WTC11 (cell line): Measurements from ENCODE around the gene SLC25A53. TPM values are rescaled to one million over a fixed set of nuclear protein-coding genes. Genes with fewer than 3 reads are reported as not detected.

Experiments used
- ATAC-seq: fragments of 200-7000 bp; cut with Tn5 transposase; 2 replicates; pipeline ENCODE4 v1.10.0; 2021; ENCODE audit warnings: mild to moderate bottlenecking, moderate library complexity
- CTCF ChIA-PET: fragments of 300-600 bp; sonication (Branson Sonifier 250); formaldehyde crosslinking; loops from one replicate; lab custom pipeline; 2021; ENCODE audit warnings: antibody characterized with exemption; lab: Charles Lee
- POLR2A ChIA-PET: fragments of 350-600 bp; sonication (Branson Sonifier 250); formaldehyde crosslinking; loops from one replicate; lab custom pipeline; 2021; ENCODE audit warnings: antibody characterized with exemption; lab: Charles Lee
- DNase-seq: peaks from one replicate; pipeline ENCODE4 v3.0.0; 2021; ENCODE audit warnings: low spot score
- H3K27ac Mint-ChIP-seq: 2 replicates; pipeline ENCODE4 v1.8.0; 2021; ENCODE audit warnings: mixed read lengths
- H3K27me3 Mint-ChIP-seq: 2 replicates; pipeline ENCODE4 v1.8.0; 2021; ENCODE audit warnings: low read depth, mild to moderate bottlenecking, moderate library complexity, mixed read lengths
- H3K36me3 Mint-ChIP-seq: 2 replicates; pipeline ENCODE4 v1.8.0; 2021; ENCODE audit warnings: mixed read lengths
- H3K4me1 Mint-ChIP-seq: 2 replicates; pipeline ENCODE4 v1.8.0; 2022; ENCODE audit warnings: mixed read lengths
- H3K4me3 Mint-ChIP-seq: 2 replicates; pipeline ENCODE4 v1.8.0; 2021; ENCODE audit warnings: mild to moderate bottlenecking, moderate library complexity, mixed read lengths
- H3K9me3 Mint-ChIP-seq: 2 replicates; pipeline ENCODE4 v1.8.0; 2021; ENCODE audit warnings: mixed read lengths
- ARID4B ChIP-seq: sonication (generic); formaldehyde crosslinking; IDR thresholded peaks from 2 replicates; pipeline ENCODE4 v1.8.0; 2023; ENCODE audit warnings: missing genetic modification reagents, mild to moderate bottlenecking, borderline replicate concordance
- ATF2 ChIP-seq: sonication (generic); formaldehyde crosslinking; IDR thresholded peaks from 2 replicates; pipeline ENCODE4 v1.8.1; 2022; ENCODE audit warnings: low read depth, missing genetic modification reagents, borderline replicate concordance
- CREB1 ChIP-seq: sonication (generic); formaldehyde crosslinking; IDR thresholded peaks from 2 replicates; pipeline ENCODE4 v1.8.0; 2023; ENCODE audit warnings: mild to moderate bottlenecking, missing genetic modification reagents
- EMX1 ChIP-seq: fragments of 250-450 bp; sonication (Bioruptor Pico); IDR thresholded peaks from 2 replicates; pipeline ENCODE4 v1.8.0; 2021; ENCODE audit warnings: mild to moderate bottlenecking
- ESRRA ChIP-seq: sonication (generic); formaldehyde crosslinking; IDR thresholded peaks from 2 replicates; pipeline ENCODE4 v1.8.1; 2022; ENCODE audit warnings: mild to moderate bottlenecking, missing genetic modification reagents, borderline replicate concordance
- FOXP4 ChIP-seq: sonication (generic); formaldehyde crosslinking; IDR thresholded peaks from 2 replicates; pipeline ENCODE4 v1.8.0; 2022; ENCODE audit warnings: mild to moderate bottlenecking, missing genetic modification reagents
- GABPB1 ChIP-seq: sonication (generic); formaldehyde crosslinking; IDR thresholded peaks from 2 replicates; pipeline ENCODE4 v1.8.1; 2023; ENCODE audit warnings: mild to moderate bottlenecking, missing genetic modification reagents
- MYBL2 ChIP-seq: sonication (generic); formaldehyde crosslinking; IDR thresholded peaks from 2 replicates; pipeline ENCODE4 v1.8.1; 2023; ENCODE audit warnings: mild to moderate bottlenecking, moderate library complexity, missing genetic modification reagents
- OVOL2 ChIP-seq: fragments of 250-450 bp; sonication (Bioruptor Pico); IDR thresholded peaks from 2 replicates; pipeline ENCODE4 v1.9.0; 2021; ENCODE audit warnings: mild to moderate bottlenecking, borderline replicate concordance
- PREB ChIP-seq: sonication (generic); formaldehyde crosslinking; IDR thresholded peaks from 2 replicates; pipeline ENCODE4 v1.8.1; 2022; ENCODE audit warnings: mild to moderate bottlenecking, missing genetic modification reagents, moderate library complexity, borderline replicate concordance
- SMAD3 ChIP-seq: sonication (generic); formaldehyde crosslinking; IDR thresholded peaks from 2 replicates; pipeline ENCODE4 v1.8.0; 2022; ENCODE audit warnings: missing genetic modification reagents, mild to moderate bottlenecking, borderline replicate concordance
- SMAD4 ChIP-seq: sonication (generic); formaldehyde crosslinking; IDR thresholded peaks from 2 replicates; pipeline ENCODE4 v1.8.0; 2022; ENCODE audit warnings: mild to moderate bottlenecking, missing genetic modification reagents
- SOX15 ChIP-seq: fragments of 250-450 bp; sonication (Bioruptor Pico); IDR thresholded peaks from 2 replicates; pipeline ENCODE4 v1.9.0; 2021; ENCODE audit warnings: mild to moderate bottlenecking
- USF2 ChIP-seq: sonication (generic); formaldehyde crosslinking; IDR thresholded peaks from 2 replicates; pipeline ENCODE4 v1.8.1; 2023; ENCODE audit warnings: mild to moderate bottlenecking, missing genetic modification reagents, moderate library complexity
- ZBTB43 ChIP-seq: sonication (generic); formaldehyde crosslinking; IDR thresholded peaks from 2 replicates; pipeline ENCODE4 v1.8.1; 2023; ENCODE audit warnings: mild to moderate bottlenecking, missing genetic modification reagents
- ZNF138 ChIP-seq: sonication (generic); formaldehyde crosslinking; conservative IDR thresholded peaks from 2 replicates; pipeline ENCODE4 v1.8.1; 2022; ENCODE audit warnings: mild to moderate bottlenecking, moderate library complexity, missing genetic modification reagents
- ZNF396 ChIP-seq: fragments of 250-450 bp; sonication (Bioruptor Pico); IDR thresholded peaks from 2 replicates; pipeline ENCODE4 v1.8.0; 2021; ENCODE audit warnings: mild to moderate bottlenecking, moderate library complexity, borderline replicate concordance
- ZNF416 ChIP-seq: fragments of 250-450 bp; sonication (Bioruptor Pico); IDR thresholded peaks from 2 replicates; pipeline ENCODE4 v1.9.0; 2021; ENCODE audit warnings: mild to moderate bottlenecking, inconsistent platforms
- ZNF512 ChIP-seq: sonication (generic); formaldehyde crosslinking; IDR thresholded peaks from 2 replicates; pipeline ENCODE4 v1.8.1; 2022; ENCODE audit warnings: missing genetic modification reagents, borderline replicate concordance
- total RNA-seq: library from RNA; stranded (reverse); gene quantifications from 3 replicates; pipeline ENCODE4 v1.2.3, GENCODE V29; 2021

Gene SLC25A53
- total RNA-seq, 1 experiment from 2014 or later: 1.8 TPM

DNA sequence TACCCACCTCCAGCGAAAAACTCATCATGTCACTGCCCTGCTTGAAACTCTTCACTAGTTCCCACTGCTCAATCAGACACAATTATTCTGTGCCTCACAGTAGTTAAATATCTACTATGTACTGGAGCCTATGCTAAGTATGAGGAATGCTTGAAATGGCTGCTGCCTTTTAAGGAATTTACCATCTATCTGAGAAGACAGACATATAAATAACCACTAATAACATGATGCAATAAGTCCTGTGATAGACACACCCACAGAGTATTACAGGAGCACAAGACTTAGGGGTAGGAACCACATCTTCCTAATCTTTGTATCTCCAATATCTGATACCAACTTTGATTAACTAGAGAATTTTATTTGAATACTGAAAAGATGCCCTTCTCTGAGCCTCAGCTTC lies 21.1 kb downstream of the SLC25A53 start:
- POLR2A ChIA-PET: no interaction called here

DNA sequence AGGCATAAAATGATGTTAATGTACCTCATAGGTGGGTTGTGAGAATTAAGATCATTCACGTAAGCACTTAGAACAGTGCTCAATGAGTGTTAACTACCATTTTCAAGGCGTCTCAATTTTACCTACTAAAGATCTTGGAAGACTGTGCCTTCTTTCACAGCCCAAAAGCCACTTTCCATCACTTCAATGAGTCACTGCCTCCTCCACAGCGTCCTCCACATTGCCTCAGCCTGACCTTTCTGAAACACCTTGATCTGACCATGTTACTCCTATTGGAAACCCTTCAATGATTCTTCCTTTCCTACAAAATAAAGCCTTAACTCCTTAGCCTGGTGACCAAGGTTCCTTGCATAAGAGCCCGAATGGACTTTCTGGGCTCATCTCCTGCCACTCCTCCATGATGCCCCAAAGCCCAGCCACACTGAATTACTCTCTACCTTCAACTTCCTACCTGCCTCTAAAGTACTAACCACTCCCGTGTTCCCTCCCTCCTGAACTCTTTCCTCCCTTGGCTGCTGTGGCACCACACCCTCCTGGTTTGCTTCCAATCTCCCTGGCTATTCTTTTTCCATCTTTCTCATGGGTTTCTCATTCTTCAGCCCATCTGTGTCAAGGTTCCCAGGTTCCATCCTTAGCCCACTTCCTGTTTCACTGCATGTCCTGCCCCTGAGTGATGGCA lies 22.1 kb downstream of the SLC25A53 start:
- no peak for TF ChIP-seq ZBTB43
- TF ChIP-seq ZNF138 (CRISPR knock-in tag): no peak
- no peak for TF ChIP-seq ESRRA (CRISPR knock-in tag)
- no peak for TF ChIP-seq OVOL2 (CRISPR knock-in tag)
- TF ChIP-seq CREB1 (CRISPR knock-in tag): no peak
- no peak for TF ChIP-seq SMAD4 (CRISPR knock-in tag)
- Mint-ChIP-seq H3K27ac (no peak overlapping the region), H3K36me3 (no peaks in the 10 kb centered on the region), H3K4me3 (no peak overlapping the region), H3K9me3 (no peaks in the 10 kb centered on the region; the same call in 1 of the 2 replicates), H3K27me3 (no peaks in the 10 kb centered on the region; the same call in 1 of the 2 replicates), H3K4me1 (no peaks in the 10 kb centered on the region)
- ATAC-seq (no peak), DNase-seq (no peak)
- CTCF ChIA-PET: no interaction called here
- POLR2A ChIA-PET: no interaction called here

More for the DNA sequence above, 21.1 kb downstream of the SLC25A53 start:
- H3K27me3 Mint-ChIP-seq: no peaks in the 10 kb centered on the region; the same call in 1 of the 2 replicates
- DNase-seq (no peak), ATAC-seq (no peak)
- H3K4me1 Mint-ChIP-seq: no peaks in the 10 kb centered on the region
- no peaks in the 10 kb centered on the region for H3K36me3 Mint-ChIP-seq
- CTCF ChIA-PET: interaction anchor here (1.1 to 1.6 kb wide), 4 partner anchors 10 to 291 kb away, joined by 3 to 6 read pairs (median 5); no protein-coding TSS in a partner anchor
- H3K4me3 Mint-ChIP-seq: no peak overlapping the region
- TF ChIP-seq SMAD3: no peak
- no peak for TF ChIP-seq ZNF396 (CRISPR knock-in tag)
- no peak for TF ChIP-seq MYBL2
- no peak for TF ChIP-seq ATF2 (CRISPR knock-in tag)
- no peak for TF ChIP-seq ZNF512 (CRISPR knock-in tag)
- no peak for TF ChIP-seq FOXP4 (CRISPR knock-in tag)
- no peak for TF ChIP-seq ZNF416 (CRISPR knock-in tag)
- TF ChIP-seq PREB (CRISPR knock-in tag): no peak
- H3K9me3 Mint-ChIP-seq: no peaks in the 10 kb centered on the region; the same call in 1 of the 2 replicates
- no peak overlapping the region for H3K27ac Mint-ChIP-seq

DNA sequence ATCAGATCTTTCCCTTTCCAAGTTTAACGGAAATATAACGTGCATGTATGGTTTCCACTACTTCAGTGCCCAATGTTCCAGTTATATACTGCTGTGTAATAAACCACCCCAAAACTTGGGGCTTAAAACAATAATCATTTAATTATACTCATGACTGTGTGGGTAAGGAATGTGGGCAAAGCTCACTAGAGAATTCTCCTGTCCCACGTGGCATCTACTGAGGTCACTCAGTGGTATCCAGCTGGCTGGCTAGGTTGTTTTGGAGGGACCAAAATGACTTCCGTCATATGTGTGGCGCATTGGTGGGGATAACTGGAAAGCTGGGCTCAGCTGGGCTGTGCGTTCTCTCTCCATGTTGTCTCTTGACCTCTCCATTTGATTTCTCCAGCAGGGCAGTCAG lies 26.0 kb downstream of the SLC25A53 start:
- no peak overlapping the region for H3K4me3 Mint-ChIP-seq
- ChIA-PET POLR2A (no interaction called here), CTCF (no interaction called here)
- ATAC-seq (no peak), DNase-seq (no peak)
- H3K27me3 Mint-ChIP-seq: no peaks in the 10 kb centered on the region; the same call in 1 of the 2 replicates
- no peaks in the 10 kb centered on the region for H3K4me1 Mint-ChIP-seq
- H3K9me3 Mint-ChIP-seq: no peaks in the 10 kb centered on the region
- H3K36me3 Mint-ChIP-seq: no peaks in the 10 kb centered on the region
- no peak overlapping the region for H3K27ac Mint-ChIP-seq
- TF ChIP-seq CREB1 (CRISPR knock-in tag): no peak
- TF ChIP-seq ARID4B (CRISPR knock-in tag): no peak
- no peak for TF ChIP-seq USF2 (CRISPR knock-in tag)
- no peak for TF ChIP-seq EMX1 (CRISPR knock-in tag)
- TF ChIP-seq GABPB1 (CRISPR knock-in tag): no peak
- TF ChIP-seq SOX15 (CRISPR knock-in tag): no peak
